GM21528 (cell line): ENCODE data around the gene CNNM4.
A peak's percentile ranks its signal among the peaks of the same experiment; 100 is the strongest.

Experiments used
- ATAC-seq: cut with Tn5 transposase; IDR thresholded peaks from one replicate; pipeline ENCODE4 v1.9.1; 2021; ENCODE audit warnings: mild to moderate bottlenecking, moderate library complexity; ENCODE audit not compliant: unreplicated experiment, low FRiP score

CNNM4 gene

GRCh38 chr2:96760036-96760985, at the start of gene CNNM4:
Gene CNNM4 (plus strand): TSS chr2:96760902. CDS start chr2:96761000, 98 bp downstream.
- peak; percentile 72 for ATAC-seq

DNA sequence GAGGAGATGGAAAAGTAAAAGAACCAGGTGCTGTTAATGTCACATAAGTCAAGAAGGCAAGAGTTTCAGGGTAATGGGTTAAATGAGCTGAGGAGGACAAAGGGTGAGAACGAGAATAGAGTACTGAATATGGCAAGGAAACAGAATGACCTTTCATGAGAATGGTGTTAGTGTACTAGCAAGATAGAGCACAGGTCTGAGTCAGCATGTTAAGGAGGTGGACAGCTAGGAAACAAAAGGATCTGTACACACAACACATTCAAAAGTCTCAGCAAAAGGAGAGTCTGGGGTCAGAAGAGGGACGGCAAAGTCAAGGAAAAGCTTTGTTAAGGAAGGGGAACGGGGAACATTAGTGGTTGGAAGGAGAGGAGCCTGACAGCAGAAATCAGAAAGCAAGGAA, 49.7 kb upstream of the CNNM4 start:
- ATAC-seq, result no peak

GRCh38 chr2:96715658-96716057, 45.0 kb upstream of the CNNM4 start:
- ATAC-seq, result no peak

GRCh38 chr2:96716388-96716787, 44.3 kb upstream of the CNNM4 start:
- no peak for ATAC-seq

GRCh38 chr2:96726131-96726530, 34.6 kb upstream of the CNNM4 start:
- ATAC-seq, result no peak

- no peak for ATAC-seq
Measured at GRCh38 chr2:96727431-96727830, 33.3 kb upstream of the CNNM4 start.

GRCh38 chr2:96729748-96730147, 31.0 kb upstream of the CNNM4 start:
- no peak for ATAC-seq

- no peak for ATAC-seq
Measured at GRCh38 chr2:96730212-96730611, 30.5 kb upstream of the CNNM4 start.

DNA sequence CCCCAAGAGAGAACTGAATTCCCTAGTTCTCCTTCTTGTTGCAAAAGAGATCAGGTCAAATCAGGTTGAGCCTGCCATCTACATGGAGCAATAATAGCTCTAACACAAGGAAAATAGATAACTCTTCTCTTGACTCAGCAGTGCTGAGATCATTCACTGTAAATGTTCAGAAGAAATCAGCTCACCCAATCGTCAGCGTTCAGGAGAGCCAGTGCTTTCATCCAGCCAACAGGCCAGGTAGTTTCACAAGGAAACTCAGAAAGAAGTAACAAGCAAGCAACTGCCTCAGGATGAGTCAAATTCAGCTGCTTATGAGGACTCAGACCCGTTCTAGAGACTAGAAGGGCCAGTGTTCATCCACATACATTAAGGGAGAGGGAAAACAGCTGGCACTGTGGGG, 26.8 kb upstream of the CNNM4 start:
- ATAC-seq, result no peak

DNA sequence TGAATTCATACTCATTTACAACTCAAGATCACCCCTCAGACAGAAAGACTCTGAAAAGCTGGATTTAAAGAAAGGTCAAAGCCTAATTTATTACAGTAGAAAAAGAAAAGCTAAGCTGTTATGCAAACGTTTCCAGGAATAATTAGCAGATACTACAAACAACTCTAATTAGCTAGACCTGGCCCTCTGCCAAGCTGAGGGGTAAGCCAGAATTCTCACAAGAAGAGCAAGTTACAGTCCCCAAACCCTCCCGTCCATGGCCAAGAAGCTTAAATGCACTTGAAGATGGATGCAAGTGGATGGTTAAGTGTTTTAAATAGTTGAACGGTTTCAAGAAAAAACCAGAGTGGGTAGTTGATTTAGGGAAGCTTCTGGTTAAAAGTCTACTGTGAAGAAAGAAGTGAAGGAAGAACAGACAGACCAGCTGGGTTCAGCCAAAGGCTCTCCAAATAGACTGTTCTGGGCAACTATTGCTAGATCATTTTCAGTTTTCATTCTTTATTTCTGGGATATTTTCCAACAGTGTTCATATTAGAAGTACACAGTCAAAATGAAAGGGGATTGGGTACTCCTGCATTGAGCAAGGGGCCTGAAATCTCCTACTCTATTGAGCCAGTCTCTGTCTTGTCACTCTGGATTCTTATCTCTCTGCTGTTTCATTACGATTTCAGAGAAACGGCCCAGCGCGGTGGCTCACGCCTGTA, 25.7 kb upstream of the CNNM4 start:
- ATAC-seq, result no peak

DNA sequence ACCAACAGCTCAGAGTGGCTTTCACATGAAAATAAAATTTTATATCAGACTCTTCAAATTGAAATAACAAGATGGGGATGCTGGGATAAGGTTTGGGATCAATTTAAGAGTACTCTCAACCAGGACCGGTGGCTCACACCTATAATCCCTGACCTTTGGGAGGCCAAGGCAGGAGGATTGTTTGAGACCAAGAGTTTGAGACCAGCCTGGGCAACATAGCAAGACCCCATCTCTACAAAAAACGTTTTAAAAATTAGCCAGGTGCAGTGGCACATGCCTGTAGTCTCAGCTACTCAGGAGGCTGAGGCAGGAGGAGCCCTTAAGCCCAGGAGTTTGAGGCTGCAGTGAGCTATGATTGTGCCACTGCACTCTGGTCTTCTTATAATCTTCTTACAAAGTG, 23.5 kb upstream of the CNNM4 start:
- no peak for ATAC-seq

GRCh38 chr2:96737831-96738230, 22.9 kb upstream of the CNNM4 start:
- ATAC-seq, result no peak

DNA sequence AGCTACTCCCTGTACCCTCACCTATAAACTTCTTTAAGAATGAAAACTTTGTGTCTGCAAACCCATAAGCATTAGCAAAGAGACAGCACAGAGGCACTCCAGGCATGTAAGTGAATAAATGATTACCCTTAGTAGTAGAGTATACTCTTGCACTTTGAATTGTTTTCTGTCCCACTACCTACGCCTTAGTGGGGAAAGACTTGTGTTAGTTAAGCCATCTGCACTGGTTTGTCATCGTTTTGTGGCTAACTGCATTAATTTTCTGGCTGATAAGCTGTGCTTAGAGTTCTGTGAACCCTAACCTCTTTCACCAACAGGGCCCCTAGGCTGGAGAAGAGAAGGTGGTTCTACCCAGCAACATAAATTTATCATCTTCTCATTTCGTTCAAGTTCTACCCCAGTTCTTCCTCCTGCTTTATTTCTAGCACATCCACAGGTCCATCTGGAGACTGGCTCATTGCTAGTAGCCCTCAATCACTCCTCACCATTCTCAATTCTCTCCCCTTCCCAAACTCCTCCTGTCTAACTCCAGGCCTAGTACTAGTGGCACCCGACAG, 21.5 kb upstream of the CNNM4 start:
- ATAC-seq, result no peak

GRCh38 chr2:96739633-96740428, 20.9 kb upstream of the CNNM4 start, which contains the start of gene LMAN2L:
Gene LMAN2L (minus strand): TSS chr2:96740064. CDS start chr2:96740040, 24 bp downstream.
- ATAC-seq, result peak; percentile 96

DNA sequence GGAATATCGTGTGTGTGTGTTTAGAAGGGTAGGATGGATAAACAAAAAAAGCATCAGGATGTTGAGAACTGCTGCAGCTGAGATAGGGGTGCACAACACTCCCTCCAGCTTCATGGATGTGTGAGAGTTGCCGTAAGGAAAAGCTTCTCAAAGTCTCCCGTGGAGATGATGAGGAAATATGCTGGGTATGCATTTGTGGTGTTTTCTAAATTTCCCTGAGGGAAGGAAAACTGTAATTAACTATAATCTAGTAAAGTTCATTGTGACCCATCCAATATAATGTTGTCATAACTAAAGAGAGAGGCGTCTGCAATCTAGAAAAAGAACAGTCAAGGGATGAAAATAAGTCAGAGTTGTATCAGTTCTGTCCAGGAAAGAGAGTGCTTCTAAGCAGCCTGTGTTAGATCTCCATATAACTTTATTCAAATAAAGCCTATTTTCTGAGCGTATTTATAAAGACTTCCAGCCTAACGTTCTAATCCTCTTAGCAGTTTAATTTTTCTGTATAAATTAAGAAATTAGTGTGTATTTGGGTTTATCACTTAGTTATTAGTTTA, 13.6 kb upstream of the CNNM4 start:
- ATAC-seq, result no peak

GRCh38 chr2:96751800-96752199, 8.9 kb upstream of the CNNM4 start:
- no peak for ATAC-seq

GRCh38 chr2:96753661-96754282, 6.9 kb upstream of the CNNM4 start:
- no peak for ATAC-seq

- ATAC-seq, result no peak
Measured at GRCh38 chr2:96754317-96754716, 6.4 kb upstream of the CNNM4 start.

DNA sequence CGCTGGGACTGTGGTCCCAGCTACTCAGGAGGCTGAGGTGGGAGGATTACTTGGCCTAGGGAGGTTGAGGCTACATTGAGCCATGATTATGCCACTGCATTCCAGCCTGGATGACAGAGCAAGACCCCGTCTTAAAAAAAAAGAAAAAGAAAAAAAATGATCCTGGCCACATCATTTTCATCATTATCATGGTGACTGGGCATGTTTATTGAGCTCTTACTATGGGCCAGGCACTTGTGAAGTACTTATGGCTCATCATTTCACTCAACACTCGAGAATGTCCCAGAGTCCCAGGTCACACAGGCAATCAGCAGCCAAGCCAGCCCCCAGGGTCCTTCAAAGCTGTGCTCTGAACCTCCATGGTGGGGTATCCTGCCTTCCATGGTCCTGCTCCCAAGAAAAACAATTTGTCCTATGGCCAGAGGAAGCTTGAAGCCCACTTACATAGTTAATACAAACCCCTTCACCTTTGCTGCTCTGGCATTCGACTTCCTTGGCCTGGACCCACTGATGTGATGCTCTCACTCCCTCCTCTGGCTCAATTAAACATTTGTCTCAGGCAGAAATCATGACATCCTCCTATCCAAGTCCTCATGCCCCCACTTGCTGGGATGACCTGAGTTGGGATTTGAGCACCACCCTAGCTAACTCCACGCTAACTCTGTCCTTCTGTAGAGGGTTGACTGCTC, 3.8 kb upstream of the CNNM4 start:
- no peak for ATAC-seq
